ENCODE measurements around the gene RAP2C.
"Not testable (repeated sequence)": the region's sequence is repeated elsewhere in the genome, so short reads cannot be mapped to it uniquely, and the experiment has no call there.

Gene RAP2C

GRCh38 chrX:132193872-132194574, 25.2 kb downstream of the RAP2C start:
- no peak for DNase-seq

DNA sequence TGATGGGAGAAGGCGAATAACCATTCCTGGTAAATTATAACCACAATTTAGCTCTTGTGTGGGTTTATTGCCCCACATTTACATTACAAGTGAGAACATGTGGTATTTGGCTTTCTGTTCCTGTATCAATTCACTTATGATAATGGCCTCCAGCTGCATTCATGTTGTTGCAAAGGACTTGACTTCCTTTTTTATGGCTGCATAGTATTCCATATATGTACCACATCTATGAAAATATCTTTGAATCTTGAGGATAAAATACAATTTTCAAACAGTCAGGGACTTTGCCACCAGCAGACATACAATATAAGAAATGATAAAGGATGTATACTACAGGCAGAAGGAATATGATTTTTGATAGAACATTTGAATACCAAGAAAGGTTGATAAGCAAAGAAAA, 27.3 kb downstream of the RAP2C start:
- no peak for DNase-seq

DNA sequence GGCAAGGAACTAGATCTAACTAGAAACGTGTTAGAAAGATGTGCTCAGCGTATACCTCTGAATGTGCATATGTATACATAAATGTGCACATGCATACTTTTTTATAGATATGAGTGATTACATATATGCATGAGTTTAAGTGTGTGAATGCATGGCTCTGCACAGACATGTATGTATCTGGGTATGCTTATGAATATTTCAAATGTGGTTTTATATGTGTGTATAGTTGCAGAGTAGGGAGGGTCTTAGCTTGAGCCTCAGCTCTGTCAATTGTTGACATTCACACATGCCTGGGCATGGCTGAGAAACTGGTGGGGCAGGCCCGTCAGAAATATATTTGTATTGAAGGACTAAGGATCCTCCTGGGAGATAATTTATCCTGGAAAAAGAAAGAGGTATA, 31.1 kb downstream of the RAP2C start:
- DNase-seq: no peak

GRCh38 chrX:132187451-132187850, 31.8 kb downstream of the RAP2C start:
- DNase-seq: no peak

- no peak for DNase-seq
These were observed 34.4 kb downstream of the RAP2C start for GRCh38 chrX:132184871-132185270.

DNA sequence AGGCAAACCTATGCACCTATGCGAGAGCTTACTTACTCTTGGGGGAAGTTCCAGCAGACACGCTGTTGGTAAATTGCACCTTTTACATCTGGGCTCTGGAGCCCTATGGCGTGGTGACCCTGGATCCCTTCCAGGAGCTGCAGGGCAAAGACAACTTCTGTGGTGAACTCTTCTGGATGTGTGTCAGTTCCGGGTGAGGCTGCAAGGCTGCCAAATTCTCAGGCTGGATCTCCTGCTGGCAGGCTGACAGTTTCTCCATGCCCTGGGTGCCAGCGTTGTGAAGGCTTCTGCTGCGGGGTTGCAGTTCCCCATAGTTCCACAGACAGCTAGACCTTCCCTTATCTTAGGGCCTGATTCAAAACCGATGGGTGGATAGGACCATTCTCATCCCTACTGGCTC, 37.9 kb downstream of the RAP2C start:
- DNase-seq: no peak

- DNase-seq: no peak
These were observed 38.3 kb downstream of the RAP2C start for GRCh38 chrX:132180929-132181328.

GRCh38 chrX:132173647-132174046, 45.6 kb downstream of the RAP2C start:
- DNase-seq: no peak

DNA sequence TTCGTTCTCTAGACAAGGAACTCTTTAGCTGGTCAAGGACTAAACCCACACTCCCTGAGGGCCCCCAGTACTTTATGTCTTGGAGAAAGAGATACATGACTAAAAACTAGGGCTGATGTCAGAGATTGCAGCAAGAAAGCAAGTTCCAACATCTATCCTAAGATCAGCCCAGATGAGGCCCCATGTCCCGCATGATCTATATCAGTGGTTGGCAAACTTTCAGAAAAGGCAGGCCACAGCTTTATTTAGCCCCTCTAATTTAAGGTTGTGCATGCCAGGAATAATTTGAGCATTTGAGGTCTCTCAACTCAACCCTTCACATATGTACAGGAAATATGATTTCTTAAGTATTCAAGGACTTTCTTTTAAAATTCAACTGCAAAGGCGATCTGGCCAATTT, 47.4 kb downstream of the RAP2C start:
- no peak for DNase-seq

DNA sequence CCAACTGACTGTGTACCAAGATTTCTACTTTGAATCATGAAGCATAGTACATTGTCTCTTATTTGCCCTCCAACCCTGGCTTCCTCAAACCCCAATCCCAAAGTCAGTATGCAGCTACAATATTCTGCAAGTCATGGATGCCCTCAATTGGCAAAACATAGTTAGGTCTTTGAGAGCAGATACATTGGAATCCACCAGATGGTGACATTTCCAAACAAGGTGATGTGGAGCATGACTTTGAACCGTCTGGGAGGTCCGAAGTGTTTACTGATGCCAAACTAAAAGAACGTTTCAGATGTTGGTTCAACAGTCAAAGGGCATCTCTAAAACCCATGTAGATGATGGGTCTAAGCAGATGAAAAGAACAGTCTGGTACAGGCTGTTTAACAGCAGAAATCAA, 47.8 kb downstream of the RAP2C start:
- no peak for DNase-seq

DNA sequence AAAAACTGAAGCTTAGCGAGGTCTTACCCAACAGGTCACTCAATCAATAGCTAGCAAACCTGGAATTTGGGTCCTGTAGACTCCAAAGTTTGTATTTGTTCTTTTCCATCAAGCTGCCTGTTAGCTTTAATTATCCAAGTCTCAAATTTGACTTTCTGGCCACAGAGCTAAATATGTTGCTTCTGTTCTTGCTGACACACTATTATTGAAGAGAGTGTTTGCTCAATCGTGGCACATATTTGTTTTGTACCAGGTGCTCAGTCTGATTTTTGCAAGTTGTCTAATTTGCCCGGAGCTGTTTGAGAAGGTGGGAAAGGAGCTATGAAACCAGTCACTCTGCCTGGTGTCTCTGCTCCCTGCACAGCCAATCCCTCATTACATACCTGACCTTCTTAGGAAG, 49.7 kb downstream of the RAP2C start:
- no peak for DNase-seq

DNA sequence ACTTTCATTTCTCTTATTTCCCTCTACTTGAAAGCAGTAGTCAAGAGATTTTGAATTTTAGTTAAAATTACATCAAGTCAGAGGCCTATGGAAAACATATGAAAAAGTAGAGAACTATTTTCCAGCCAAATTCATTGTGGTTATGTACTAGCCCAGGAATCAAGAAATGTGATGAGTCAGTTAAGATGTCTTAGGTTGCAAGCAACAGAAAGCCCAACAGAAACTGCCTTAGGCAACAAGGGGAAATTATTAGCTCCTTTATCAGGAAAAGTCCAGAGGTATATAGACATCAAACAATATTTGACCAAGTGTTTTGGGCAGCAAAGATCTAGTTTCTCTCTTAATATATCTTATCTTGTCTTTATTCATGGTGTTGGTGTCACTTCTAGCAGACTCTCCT, 53.6 kb downstream of the RAP2C start:
- no peak for DNase-seq

GRCh38 chrX:132165005-132165404, 54.2 kb downstream of the RAP2C start:
- no peak for DNase-seq

DNA sequence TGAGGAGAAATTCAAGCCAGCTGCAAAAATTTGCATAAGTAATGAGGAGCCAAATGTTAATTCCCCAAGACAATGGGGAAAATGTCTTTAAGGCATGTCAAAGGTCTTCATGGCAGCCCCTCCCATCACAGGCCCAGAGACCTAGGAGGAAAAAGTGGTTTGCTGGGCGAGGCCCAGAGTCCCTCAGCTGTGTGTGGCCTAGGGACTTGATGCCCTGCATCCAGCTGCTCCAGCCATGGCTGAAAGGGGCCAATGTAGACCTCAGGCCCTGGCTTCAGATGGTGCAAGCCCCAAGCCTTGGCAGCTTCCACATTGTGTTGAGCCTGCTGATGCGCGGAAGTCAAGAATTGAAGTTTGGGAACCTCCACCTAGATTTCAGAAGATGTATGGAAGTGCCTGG, 56.2 kb downstream of the RAP2C start:
- DNase-seq: not testable (repeated sequence)

GRCh38 chrX:132153166-132153565, 66.1 kb downstream of the RAP2C start:
- DNase-seq: no peak
